ENCODE measurements around the gene HEPN1. TPM values are rescaled to one million over a fixed set of nuclear protein-coding genes. Genes with fewer than 3 reads are reported as not detected.
A peak's percentile ranks its signal among the peaks of the same experiment; 100 is the strongest.

HEPN1 gene
- total RNA-seq, 1 experiment from 2014 or later, result not detected

- TF ChIP-seq MXD4 (CRISPR knock-in tag; IDR thresholded peaks at IDR 0.05; ENCODE audit: borderline replicate concordance), result no peak
- TF ChIP-seq ZNF219 (CRISPR knock-in tag; IDR thresholded peaks at IDR 0.05; ENCODE audit: borderline replicate concordance), result no peak
- no peak for TF ChIP-seq ZNF423 (CRISPR knock-in tag; IDR thresholded peaks at IDR 0.05)
- no peak for TF ChIP-seq JUN (CRISPR knock-in tag; IDR thresholded peaks at IDR 0.05)
- no peak for TF ChIP-seq RORB (CRISPR knock-in tag; IDR thresholded peaks at IDR 0.05)
- TF ChIP-seq, protein P1, sequence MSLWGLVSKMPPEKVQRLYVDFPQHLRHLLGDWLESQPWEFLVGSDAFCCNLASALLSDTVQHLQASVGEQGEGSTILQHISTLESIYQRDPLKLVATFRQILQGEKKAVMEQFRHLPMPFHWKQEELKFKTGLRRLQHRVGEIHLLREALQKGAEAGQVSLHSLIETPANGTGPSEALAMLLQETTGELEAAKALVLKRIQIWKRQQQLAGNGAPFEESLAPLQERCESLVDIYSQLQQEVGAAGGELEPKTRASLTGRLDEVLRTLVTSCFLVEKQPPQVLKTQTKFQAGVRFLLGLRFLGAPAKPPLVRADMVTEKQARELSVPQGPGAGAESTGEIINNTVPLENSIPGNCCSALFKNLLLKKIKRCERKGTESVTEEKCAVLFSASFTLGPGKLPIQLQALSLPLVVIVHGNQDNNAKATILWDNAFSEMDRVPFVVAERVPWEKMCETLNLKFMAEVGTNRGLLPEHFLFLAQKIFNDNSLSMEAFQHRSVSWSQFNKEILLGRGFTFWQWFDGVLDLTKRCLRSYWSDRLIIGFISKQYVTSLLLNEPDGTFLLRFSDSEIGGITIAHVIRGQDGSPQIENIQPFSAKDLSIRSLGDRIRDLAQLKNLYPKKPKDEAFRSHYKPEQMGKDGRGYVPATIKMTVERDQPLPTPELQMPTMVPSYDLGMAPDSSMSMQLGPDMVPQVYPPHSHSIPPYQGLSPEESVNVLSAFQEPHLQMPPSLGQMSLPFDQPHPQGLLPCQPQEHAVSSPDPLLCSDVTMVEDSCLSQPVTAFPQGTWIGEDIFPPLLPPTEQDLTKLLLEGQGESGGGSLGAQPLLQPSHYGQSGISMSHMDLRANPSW (CRISPR knock-in tag; conservative IDR thresholded peaks at IDR 0.05; ENCODE audit: low read depth), result no peak
- TF ChIP-seq ZBTB21 (CRISPR knock-in tag; IDR thresholded peaks at IDR 0.05; ENCODE audit: borderline replicate concordance), result no peak
- peak; percentile 81; the same call in 1 of the 2 replicates for TF ChIP-seq FOXK1 (CRISPR knock-in tag; IDR thresholded peaks at IDR 0.05)
- no peak for TF ChIP-seq RELA (CRISPR knock-in tag; IDR thresholded peaks at IDR 0.05; ENCODE audit: borderline replicate concordance)
- TF ChIP-seq FOXP4 (CRISPR knock-in tag; IDR thresholded peaks at IDR 0.05), result peak; percentile 59; the same call in 1 of the 2 replicates
- TF ChIP-seq E2F5 (CRISPR knock-in tag; IDR thresholded peaks at IDR 0.05), result 0 out of 2 replicates have a peak, but pooled peaks have one; percentile 70
- no peak for TF ChIP-seq ZNF671 (CRISPR knock-in tag; IDR thresholded peaks at IDR 0.05)
- no peak for TF ChIP-seq NFATC4 (CRISPR knock-in tag; IDR thresholded peaks at IDR 0.05)
- TF ChIP-seq ATF1 (CRISPR knock-in tag; IDR thresholded peaks at IDR 0.05), result no peak
- no peak for TF ChIP-seq GRHL2 (CRISPR knock-in tag; IDR thresholded peaks at IDR 0.05; ENCODE audit: insufficient replicate concordance, severe bottlenecking)
- TF ChIP-seq, protein P2, sequence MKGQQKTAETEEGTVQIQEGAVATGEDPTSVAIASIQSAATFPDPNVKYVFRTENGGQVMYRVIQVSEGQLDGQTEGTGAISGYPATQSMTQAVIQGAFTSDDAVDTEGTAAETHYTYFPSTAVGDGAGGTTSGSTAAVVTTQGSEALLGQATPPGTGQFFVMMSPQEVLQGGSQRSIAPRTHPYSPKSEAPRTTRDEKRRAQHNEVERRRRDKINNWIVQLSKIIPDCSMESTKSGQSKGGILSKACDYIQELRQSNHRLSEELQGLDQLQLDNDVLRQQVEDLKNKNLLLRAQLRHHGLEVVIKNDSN (CRISPR knock-in tag; IDR thresholded peaks at IDR 0.05), result peak; percentile 60; the same call in 1 of the 2 replicates
- no peak; the same call in 1 of the 2 replicates for TF ChIP-seq SMAD4 (CRISPR knock-in tag; IDR thresholded peaks at IDR 0.05)
- no peak for TF ChIP-seq MLX (CRISPR knock-in tag; IDR thresholded peaks at IDR 0.05)
- TF ChIP-seq ZNF232 (CRISPR knock-in tag; IDR thresholded peaks at IDR 0.05), result no peak
- TF ChIP-seq, protein P3, sequence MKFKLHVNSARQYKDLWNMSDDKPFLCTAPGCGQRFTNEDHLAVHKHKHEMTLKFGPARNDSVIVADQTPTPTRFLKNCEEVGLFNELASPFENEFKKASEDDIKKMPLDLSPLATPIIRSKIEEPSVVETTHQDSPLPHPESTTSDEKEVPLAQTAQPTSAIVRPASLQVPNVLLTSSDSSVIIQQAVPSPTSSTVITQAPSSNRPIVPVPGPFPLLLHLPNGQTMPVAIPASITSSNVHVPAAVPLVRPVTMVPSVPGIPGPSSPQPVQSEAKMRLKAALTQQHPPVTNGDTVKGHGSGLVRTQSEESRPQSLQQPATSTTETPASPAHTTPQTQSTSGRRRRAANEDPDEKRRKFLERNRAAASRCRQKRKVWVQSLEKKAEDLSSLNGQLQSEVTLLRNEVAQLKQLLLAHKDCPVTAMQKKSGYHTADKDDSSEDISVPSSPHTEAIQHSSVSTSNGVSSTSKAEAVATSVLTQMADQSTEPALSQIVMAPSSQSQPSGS (CRISPR knock-in tag; IDR thresholded peaks at IDR 0.05; ENCODE audit: borderline replicate concordance, low read depth), result no peak
- no peak; the same call in 1 of the 2 replicates for TF ChIP-seq TEAD1 (CRISPR knock-in tag; IDR thresholded peaks at IDR 0.05)
- TF ChIP-seq ATF3 (CRISPR knock-in tag; conservative IDR thresholded peaks at IDR 0.05), result no peak
- TF ChIP-seq SMAD3 (CRISPR knock-in tag; IDR thresholded peaks at IDR 0.05; ENCODE audit: borderline replicate concordance), result no peak
- TF ChIP-seq, protein P4, sequence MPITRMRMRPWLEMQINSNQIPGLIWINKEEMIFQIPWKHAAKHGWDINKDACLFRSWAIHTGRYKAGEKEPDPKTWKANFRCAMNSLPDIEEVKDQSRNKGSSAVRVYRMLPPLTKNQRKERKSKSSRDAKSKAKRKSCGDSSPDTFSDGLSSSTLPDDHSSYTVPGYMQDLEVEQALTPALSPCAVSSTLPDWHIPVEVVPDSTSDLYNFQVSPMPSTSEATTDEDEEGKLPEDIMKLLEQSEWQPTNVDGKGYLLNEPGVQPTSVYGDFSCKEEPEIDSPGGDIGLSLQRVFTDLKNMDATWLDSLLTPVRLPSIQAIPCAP (CRISPR knock-in tag; IDR thresholded peaks at IDR 0.05), result no peak
- TF ChIP-seq ZNF396 (CRISPR knock-in tag; IDR thresholded peaks at IDR 0.05; ENCODE audit: borderline replicate concordance), result no peak
- TF ChIP-seq SP1 (CRISPR knock-in tag; conservative IDR thresholded peaks at IDR 0.05), result peak; percentile 96
- 0 out of 2 replicates have a peak, but pooled peaks have one; percentile 72 for TF ChIP-seq KAT7 (CRISPR knock-in tag; IDR thresholded peaks at IDR 0.05; ENCODE audit: borderline replicate concordance)
These were observed 34.9 kb downstream of the HEPN1 start, which contains the start of gene CCDC15 (continued) for GRCh38 chr11:124953753-124954589.
